ENCODE results near the gene DYNLRB1.

- no peak for TF ChIP-seq EZH2 (IDR thresholded peaks at IDR 0.05; ENCODE audit: borderline replicate concordance, low read depth, low read length)
- TF ChIP-seq ZBTB7A (IDR thresholded peaks at IDR 0.05; ENCODE audit: borderline replicate concordance, control insufficient read depth, low read depth, low read length) = no peak
- TF ChIP-seq CHD2 (IDR thresholded peaks at IDR 0.05; ENCODE audit: low read depth, low read length) = no peak
- TF ChIP-seq KDM1A (IDR thresholded peaks at IDR 0.05) = no peak
- TF ChIP-seq, protein P1, sequence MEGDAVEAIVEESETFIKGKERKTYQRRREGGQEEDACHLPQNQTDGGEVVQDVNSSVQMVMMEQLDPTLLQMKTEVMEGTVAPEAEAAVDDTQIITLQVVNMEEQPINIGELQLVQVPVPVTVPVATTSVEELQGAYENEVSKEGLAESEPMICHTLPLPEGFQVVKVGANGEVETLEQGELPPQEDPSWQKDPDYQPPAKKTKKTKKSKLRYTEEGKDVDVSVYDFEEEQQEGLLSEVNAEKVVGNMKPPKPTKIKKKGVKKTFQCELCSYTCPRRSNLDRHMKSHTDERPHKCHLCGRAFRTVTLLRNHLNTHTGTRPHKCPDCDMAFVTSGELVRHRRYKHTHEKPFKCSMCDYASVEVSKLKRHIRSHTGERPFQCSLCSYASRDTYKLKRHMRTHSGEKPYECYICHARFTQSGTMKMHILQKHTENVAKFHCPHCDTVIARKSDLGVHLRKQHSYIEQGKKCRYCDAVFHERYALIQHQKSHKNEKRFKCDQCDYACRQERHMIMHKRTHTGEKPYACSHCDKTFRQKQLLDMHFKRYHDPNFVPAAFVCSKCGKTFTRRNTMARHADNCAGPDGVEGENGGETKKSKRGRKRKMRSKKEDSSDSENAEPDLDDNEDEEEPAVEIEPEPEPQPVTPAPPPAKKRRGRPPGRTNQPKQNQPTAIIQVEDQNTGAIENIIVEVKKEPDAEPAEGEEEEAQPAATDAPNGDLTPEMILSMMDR (IDR thresholded peaks at IDR 0.05 in 2 of 3, conservative IDR thresholded peaks at IDR 0.05 in 1 of 3; ENCODE audit: insufficient read depth in 2 of 3, low read depth in 1 of 3, low read length in 3 of 3) = no peak
- no peak for TF ChIP-seq CBX5 (IDR thresholded peaks at IDR 0.05; ENCODE audit: borderline replicate concordance, low read depth)
- TF ChIP-seq NRF1 (conservative IDR thresholded peaks at IDR 0.05 in 1 of 2, IDR thresholded peaks at IDR 0.05 in 1 of 2) = no peak
- TF ChIP-seq, protein P2, sequence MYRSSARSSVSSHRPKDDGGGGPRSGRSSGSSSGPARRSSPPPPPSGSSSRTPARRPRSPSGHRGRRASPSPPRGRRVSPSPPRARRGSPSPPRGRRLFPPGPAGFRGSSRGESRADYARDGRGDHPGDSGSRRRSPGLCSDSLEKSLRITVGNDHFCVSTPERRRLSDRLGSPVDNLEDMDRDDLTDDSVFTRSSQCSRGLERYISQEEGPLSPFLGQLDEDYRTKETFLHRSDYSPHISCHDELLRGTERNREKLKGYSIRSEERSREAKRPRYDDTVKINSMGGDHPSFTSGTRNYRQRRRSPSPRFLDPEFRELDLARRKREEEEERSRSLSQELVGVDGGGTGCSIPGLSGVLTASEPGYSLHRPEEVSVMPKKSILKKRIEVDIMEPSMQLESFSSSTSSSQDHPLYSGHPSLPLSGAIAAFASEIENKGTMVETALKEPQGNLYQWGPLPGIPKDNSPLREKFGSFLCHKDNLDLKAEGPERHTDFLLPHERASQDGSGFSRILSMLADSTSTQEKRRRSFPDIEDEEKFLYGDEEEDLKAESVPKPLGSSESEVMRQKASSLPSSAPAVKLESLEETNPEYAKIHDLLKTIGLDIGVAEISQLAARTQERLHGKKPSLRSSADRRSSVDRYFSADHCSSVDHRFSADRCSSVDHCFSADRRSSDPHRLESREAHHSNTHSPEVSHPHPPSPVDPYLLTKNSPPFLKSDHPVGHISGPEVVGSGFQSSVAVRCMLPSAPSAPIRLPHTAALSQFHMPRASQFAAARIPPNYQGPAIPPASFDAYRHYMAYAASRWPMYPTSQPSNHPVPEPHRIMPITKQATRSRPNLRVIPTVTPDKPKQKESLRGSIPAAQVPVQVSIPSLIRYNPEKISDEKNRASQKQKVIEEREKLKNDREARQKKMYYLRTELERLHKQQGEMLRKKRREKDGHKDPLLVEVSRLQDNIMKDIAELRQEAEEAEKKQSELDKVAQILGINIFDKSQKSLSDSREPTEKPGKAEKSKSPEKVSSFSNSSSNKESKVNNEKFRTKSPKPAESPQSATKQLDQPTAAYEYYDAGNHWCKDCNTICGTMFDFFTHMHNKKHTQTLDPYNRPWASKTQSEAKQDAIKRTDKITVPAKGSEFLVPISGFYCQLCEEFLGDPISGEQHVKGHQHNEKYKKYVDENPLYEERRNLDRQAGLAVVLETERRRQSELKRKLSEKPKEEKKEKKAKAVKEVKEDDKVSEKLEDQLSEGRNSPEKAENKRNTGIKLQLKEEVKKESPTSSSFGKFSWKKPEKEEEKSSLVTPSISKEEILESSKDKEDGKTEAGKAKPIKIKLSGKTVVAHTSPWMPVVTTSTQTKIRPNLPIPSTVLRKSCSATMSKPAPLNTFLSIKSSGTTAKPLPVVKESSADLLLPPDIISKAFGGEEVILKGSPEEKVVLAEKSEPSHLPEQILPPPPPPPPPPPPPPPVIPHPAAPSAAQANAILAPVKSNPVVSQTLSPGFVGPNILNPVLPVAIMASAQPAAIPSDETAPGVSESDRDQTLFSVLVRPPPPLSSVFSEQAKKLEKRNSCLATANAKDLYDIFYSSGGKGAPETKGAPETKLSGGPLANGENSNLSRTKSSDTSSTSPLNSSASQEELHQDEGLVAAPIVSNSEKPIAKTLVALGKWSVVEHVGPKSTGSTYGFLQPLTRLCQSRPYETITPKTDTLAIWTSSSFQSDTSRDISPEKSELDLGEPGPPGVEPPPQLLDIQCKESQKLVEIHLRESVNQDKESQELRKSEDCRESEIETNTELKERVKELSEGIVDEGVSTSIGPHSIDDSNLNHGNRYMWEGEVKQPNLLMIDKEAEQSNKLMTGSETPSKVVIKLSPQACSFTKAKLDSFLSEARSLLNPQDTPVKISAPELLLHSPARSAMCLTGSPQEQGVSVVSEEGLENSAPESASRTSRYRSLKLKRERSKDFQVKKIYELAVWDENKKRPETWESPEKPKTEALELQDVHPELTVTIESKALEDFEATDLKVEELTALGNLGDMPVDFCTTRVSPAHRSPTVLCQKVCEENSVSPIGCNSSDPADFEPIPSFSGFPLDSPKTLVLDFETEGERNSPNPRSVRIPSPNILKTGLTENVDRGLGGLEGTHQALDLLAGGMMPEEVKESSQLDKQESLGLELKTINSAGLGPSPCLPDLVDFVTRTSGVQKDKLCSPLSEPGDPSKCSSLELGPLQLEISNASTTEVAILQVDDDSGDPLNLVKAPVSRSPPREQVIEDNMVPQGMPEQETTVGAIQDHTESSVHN (IDR thresholded peaks at IDR 0.05; ENCODE audit: borderline replicate concordance in 1 of 2, low read depth in 1 of 2) = no peak
- no peak for TF ChIP-seq ILF3 (IDR thresholded peaks at IDR 0.05; ENCODE audit: borderline replicate concordance)
Measured at GRCh38 chr20:34552569-34552968, 36.3 kb downstream of the DYNLRB1 start.

Data from K562 (cell line).